ENCODE measurements around the gene ZC3H12D.

Gene ZC3H12D

DNA sequence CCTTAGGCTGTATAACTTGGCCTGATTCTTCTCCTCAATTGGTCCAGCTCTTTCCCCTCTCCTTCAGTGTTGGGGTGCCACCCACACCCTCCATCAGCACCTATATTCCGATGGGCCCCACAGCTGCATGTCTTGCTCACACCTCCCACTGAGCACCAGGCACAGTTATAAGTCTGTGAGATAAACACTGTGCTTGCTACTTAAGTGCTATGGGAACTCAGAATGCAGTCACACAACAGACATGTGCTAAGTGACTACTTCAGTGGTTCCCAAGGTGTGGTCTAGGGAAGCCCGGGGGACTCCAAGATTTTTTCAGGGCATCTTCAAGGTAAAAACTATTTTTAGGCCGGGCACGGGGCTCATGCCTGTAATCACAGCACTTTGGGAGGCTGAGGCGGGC, 7.3 kb downstream of the ZC3H12D start:
- in situ Hi-C loops (cut with HindIII; ENCODE audit: low sequenced_read_pairs): no loop called here
- DNase-seq (ENCODE audit: low read depth, low spot score): no peak
- TF ChIP-seq, protein P1, sequence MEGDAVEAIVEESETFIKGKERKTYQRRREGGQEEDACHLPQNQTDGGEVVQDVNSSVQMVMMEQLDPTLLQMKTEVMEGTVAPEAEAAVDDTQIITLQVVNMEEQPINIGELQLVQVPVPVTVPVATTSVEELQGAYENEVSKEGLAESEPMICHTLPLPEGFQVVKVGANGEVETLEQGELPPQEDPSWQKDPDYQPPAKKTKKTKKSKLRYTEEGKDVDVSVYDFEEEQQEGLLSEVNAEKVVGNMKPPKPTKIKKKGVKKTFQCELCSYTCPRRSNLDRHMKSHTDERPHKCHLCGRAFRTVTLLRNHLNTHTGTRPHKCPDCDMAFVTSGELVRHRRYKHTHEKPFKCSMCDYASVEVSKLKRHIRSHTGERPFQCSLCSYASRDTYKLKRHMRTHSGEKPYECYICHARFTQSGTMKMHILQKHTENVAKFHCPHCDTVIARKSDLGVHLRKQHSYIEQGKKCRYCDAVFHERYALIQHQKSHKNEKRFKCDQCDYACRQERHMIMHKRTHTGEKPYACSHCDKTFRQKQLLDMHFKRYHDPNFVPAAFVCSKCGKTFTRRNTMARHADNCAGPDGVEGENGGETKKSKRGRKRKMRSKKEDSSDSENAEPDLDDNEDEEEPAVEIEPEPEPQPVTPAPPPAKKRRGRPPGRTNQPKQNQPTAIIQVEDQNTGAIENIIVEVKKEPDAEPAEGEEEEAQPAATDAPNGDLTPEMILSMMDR (IDR thresholded peaks at IDR 0.05; ENCODE audit: low read depth, low read length): no peak
- H3K4me3 ChIP-seq (ENCODE audit: low read depth, low read length): no peak overlapping the region

DNA sequence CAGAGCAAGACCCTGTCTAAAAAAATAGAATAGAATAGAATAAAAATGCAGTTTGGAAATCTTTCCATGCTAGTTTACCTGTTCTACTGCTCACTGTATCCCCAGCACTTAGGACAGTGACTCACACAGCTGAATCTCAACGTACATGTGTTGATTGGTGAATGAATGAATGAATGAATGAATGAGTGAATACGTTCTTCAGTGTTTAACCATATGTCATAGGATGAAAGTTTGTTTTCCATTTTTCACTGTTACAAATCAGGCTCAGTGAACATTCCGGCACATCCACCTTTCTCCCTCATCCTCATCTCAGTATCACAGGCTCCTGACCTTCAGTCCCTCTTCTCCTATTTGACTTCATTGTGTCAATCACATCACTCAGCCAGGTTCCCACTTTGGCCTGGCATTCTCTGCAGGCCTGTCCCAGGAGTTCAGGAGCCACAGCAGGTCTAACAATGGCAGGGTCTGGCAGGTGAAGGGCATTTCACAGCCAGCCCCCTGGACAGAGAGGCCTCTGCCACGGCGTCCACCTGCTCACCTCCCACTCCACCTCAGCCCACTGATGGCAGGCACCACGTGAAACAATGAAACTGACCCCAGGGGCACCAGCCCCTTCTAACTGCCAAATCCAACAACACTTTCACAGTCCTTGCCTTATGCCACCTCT, 7.9 kb downstream of the ZC3H12D start:
- no peak for DNase-seq (ENCODE audit: low read depth, low spot score)
- H3K4me3 ChIP-seq (ENCODE audit: low read depth, low read length): no peak overlapping the region
- in situ Hi-C loops (cut with HindIII; ENCODE audit: low sequenced_read_pairs): no loop called here

DNA sequence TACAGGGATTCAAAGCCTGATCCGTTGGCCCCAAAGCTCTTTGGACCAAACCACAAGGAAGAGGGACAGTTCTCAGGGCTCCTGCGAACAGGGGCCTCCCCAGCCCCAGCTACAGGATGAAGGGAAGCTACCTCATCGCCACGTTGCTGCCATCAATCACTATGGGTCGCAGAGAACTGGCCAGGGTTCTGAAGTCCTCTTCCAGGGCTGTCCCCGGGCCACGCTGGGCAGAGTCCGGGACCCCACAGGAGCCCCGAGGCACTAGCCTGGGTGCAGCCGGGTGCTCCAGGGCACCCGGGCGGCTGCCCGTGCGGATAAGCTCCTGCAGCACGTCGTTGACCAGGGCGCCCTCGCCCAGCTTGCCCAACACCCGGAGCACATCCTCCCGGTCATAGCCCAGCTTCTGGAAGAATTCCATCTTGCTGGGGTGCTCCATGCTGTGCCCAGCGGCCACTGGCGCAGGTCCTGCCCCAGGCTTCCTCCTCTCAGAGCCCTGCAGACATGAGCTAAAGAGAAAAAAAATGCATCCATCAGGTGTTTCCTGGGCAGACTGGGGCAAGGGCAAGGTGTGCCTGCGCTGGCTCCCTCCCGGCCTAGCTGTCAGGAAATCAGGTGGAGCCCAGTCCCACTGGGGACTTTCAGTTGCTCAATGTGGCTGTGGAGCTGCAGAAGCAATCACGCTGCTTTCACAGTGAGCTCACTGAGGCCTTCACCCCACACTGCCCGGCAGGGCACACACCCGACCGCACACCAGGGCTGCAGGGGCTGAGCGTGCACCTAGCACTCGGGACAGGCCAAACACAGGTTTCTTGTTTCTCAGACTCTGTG, 10.5 kb downstream of the ZC3H12D start:
- no peak overlapping the region for H3K4me3 ChIP-seq (ENCODE audit: low read depth, low read length)
- DNase-seq (ENCODE audit: low read depth, low spot score): no peak
- in situ Hi-C loops (cut with HindIII; ENCODE audit: low sequenced_read_pairs): no loop called here
- TF ChIP-seq, protein P1 (IDR thresholded peaks at IDR 0.05; ENCODE audit: low read depth, low read length): no peak

More for the DNA sequence above, 7.9 kb downstream of the ZC3H12D start:
- TF ChIP-seq, protein P1 (IDR thresholded peaks at IDR 0.05; ENCODE audit: low read depth, low read length): no peak

DNA sequence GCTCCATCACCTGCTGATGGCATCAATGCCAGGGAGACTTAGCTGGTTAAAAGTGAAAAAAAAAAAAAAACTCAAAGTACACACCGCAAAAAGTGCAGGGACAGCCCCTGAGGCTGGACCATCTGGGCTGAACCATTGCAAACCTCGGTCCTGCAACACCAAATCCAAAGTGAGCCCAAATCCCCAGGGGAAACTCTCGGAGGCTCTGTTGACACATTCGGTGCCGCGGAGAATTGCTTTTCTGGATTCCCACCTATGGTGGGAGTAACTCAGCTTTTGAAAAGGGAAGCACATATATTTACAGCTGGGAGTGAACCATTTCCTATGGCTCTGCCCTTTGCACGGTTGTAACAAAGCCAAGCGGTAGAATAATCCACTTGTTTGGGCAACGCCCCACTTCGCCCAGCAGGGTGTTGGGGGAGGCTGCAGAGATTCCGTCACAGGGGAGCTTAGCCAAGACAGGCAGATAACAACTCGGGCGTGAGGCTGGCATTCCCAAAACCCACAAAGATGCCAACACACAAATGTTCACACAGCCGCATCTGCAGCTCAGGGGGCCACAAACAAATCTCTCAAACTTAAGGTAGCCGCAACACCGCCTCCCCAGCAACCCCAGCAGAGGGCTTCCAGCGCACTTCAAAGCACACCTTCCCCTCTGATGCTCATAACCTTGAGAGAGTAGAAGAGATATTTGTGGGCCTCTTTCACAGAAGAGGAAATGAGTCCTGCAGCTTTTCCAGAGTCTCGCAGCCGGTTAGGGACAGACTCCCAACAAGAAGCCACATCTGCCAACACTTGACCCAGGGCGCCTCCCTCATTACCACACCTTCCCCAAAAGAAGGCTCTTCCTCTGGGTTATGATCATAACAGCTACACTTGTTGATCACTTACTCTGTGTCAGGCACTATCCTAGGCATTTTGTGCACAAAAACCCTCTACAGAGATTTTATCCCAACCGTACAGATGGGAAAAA, 11.4 kb downstream of the ZC3H12D start:
- TF ChIP-seq, protein P1 (IDR thresholded peaks at IDR 0.05; ENCODE audit: low read depth, low read length): no peak
- no peak overlapping the region for H3K4me3 ChIP-seq (ENCODE audit: low read depth, low read length)
- in situ Hi-C loops (cut with HindIII; ENCODE audit: low sequenced_read_pairs): no loop called here
- peak; percentile 41 for DNase-seq (ENCODE audit: low read depth, low spot score)

DNA sequence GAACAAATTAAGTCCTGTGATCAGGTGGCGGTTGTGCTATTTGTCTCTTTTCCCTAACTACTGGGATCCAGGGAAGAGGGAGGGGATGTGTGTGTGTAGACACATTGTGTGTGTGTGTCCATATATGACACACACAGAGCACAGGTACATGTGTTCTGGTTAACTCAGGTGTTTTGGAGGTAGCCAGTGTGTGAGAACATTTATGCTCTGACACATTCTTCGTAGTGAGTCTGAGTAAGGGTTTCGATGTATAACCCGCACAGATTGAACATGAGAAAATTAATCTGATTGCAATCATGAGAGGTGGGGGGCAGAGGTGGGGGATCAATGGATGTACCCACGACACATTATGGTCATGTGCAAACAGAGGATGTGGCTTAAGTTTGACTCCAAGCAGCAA, 12.6 kb downstream of the ZC3H12D start:
- no peak overlapping the region for H3K4me3 ChIP-seq (ENCODE audit: low read depth, low read length)
- TF ChIP-seq, protein P1 (IDR thresholded peaks at IDR 0.05; ENCODE audit: low read depth, low read length): no peak
- in situ Hi-C loops (cut with HindIII; ENCODE audit: low sequenced_read_pairs): no loop called here
- no peak for DNase-seq (ENCODE audit: low read depth, low spot score)

DNA sequence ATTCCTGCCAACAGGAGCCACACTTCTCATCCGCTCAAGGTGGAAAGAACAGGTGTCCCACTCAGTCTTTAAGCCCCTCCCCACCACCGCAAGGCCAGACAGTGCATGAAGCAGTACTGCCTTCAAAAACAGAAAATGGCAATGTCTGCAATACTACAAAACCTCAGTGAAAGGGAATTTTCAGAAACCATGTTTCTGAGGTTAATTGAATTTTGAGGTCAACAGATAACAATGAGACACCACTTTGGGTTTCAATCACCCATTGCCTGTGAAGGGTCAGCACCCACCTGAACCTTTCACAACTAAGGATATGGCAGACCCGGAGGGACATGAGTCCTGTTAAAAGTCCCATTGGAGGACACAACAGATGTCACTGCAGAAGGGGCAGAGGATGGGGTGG, 13.0 kb downstream of the ZC3H12D start:
- no peak for DNase-seq (ENCODE audit: low read depth, low spot score)
- no peak overlapping the region for H3K4me3 ChIP-seq (ENCODE audit: low read depth, low read length)
- TF ChIP-seq, protein P1 (IDR thresholded peaks at IDR 0.05; ENCODE audit: low read depth, low read length): no peak
- in situ Hi-C loops (cut with HindIII; ENCODE audit: low sequenced_read_pairs): no loop called here
